ENCODE data around the gene GLIPR1.
"Not testable (repeated sequence)": the region's sequence is repeated elsewhere in the genome, so short reads cannot be mapped to it uniquely, and the experiment has no call there.

GRCh38 chr12:75457866-75458265 lies 22.7 kb upstream of the GLIPR1 start:
- not testable (repeated sequence) for TF ChIP-seq RAD21 (conservative IDR thresholded peaks at IDR 0.05); CTCF (IDR thresholded peaks at IDR 0.05; ENCODE audit: poor library complexity, severe bottlenecking); SMC3 (conservative IDR thresholded peaks at IDR 0.05; ENCODE audit: poor library complexity); EZH2 (IDR thresholded peaks at IDR 0.05; ENCODE audit: borderline replicate concordance, insufficient read depth, low read length, poor library complexity, severe bottlenecking); EP300 (conservative IDR thresholded peaks at IDR 0.05; ENCODE audit: poor library complexity, severe bottlenecking); TAF1 (IDR thresholded peaks at IDR 0.05; ENCODE audit: low read depth); POLR2AphosphoS5 (IDR thresholded peaks at IDR 0.05); REST (IDR thresholded peaks at IDR 0.05; ENCODE audit: borderline replicate concordance); MXI1 (conservative IDR thresholded peaks at IDR 0.05; ENCODE audit: poor library complexity, severe bottlenecking)
